WERI-Rb-1 (cell line): ENCODE data around the gene PLPPR3.
"Not testable (repeated sequence)": the region's sequence is repeated elsewhere in the genome, so short reads cannot be mapped to it uniquely, and the experiment has no call there.

Source experiments
- DNase-seq: peaks from one replicate; pipeline ENCODE4 v3.0.0-alpha.2; 2020
- H3K27ac ChIP-seq: fragments of 250-450 bp; sonication (Bioruptor Pico); 2 replicates; pipeline ENCODE4 v1.5.1; 2020; ENCODE audit warnings: mild to moderate bottlenecking, moderate library complexity
- H3K27me3 ChIP-seq: fragments of 250-450 bp; sonication (Bioruptor Pico); 2 replicates; pipeline ENCODE4 v1.5.1; 2021; ENCODE audit warnings: mild to moderate bottlenecking, low read depth, moderate library complexity; ENCODE audit not compliant: insufficient read depth, severe bottlenecking
- H3K36me3 ChIP-seq: fragments of 250-450 bp; sonication (Bioruptor Pico); 2 replicates; pipeline ENCODE4 v1.5.1; 2020; ENCODE audit warnings: mild to moderate bottlenecking, moderate library complexity
- H3K4me3 ChIP-seq: 2 replicates; pipeline ENCODE4 v1.5.1; 2011; ENCODE audit warnings: low read depth, mild to moderate bottlenecking, control low read depth, low read length
- H3K9me3 ChIP-seq: fragments of 250-450 bp; sonication (Bioruptor Pico); 2 replicates; pipeline ENCODE4 v1.5.1; 2021; ENCODE audit warnings: mild to moderate bottlenecking, moderate library complexity; ENCODE audit not compliant: severe bottlenecking
- CTCF ChIP-seq: IDR thresholded peaks from 2 replicates; pipeline ENCODE4 v1.5.1; 2011; ENCODE audit warnings: low read depth, mild to moderate bottlenecking, control low read depth, inconsistent platforms, low read length

The PLPPR3 gene

GRCh38 chr19:850979-851335 is 29.2 kb upstream of the PLPPR3 start:
- H3K4me3 ChIP-seq, result no peak overlapping the region
- no peak for DNase-seq
- no peaks in the 10 kb centered on the region for H3K9me3 ChIP-seq
- H3K36me3 ChIP-seq, result no peaks in the 10 kb centered on the region
- peak overlapping the region; percentile 39; the same call in 1 of the 2 replicates for H3K27ac ChIP-seq
- no peak for TF ChIP-seq CTCF
- no peaks in the 10 kb centered on the region for H3K27me3 ChIP-seq

- Histone ChIP-seq H3K27me3 (no peaks in the 10 kb centered on the region), H3K27ac (peak overlapping the region; percentile 39; the same call in 1 of the 2 replicates), H3K4me3 (peak overlapping the region; percentile 5; the same call in 1 of the 2 replicates)
Measured at GRCh38 chr19:850221-850978, 28.6 kb upstream of the PLPPR3 start.

GRCh38 chr19:849195-849594 is 27.4 kb upstream of the PLPPR3 start:
- H3K36me3 ChIP-seq, H3K27me3 ChIP-seq: not testable (repeated sequence)

More at GRCh38 chr19:850221-850978, 28.6 kb upstream of the PLPPR3 start:
- no peaks in the 10 kb centered on the region for H3K9me3 ChIP-seq
- DNase-seq, result peak; percentile 78
- H3K36me3 ChIP-seq, result no peaks in the 10 kb centered on the region
- no peak for TF ChIP-seq CTCF

DNA sequence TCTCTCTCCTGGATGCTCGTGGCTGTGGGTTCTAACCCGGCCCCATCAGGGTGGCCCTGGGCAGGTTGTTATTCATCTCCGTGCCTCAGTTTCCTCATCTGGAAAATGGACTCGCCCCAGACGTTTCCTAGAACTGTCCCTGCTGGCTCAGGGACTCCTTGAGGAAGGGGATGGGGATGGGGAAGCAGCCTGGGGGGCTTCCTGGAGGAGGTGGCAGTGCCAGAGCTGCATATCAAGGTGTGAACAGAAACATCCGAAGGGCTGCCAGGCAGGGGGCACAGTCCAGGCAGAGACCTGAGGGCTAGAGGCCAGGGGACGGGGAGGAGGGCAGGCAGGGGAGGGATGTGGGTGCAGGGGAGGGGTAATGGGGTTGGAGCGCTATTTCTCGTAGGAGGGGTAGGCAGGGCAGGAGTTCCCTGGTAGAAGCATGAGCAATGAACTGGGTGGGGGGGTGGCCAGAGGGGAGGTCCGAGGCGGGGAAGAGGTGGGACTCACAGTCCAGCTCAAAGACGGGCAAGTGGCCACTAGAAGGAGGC is 26.7 kb upstream of the PLPPR3 start:
- H3K27ac ChIP-seq, result no peak overlapping the region
- no peaks in the 10 kb centered on the region for H3K9me3 ChIP-seq
- H3K4me3 ChIP-seq, result no peak overlapping the region
- H3K27me3 ChIP-seq, result no peaks in the 10 kb centered on the region
- no peaks in the 10 kb centered on the region for H3K36me3 ChIP-seq
- TF ChIP-seq CTCF, result no peak
- no peak for DNase-seq

More at GRCh38 chr19:849195-849594, 27.4 kb upstream of the PLPPR3 start:
- not testable (repeated sequence) for H3K27ac ChIP-seq, H3K4me3 ChIP-seq, H3K9me3 ChIP-seq, DNase-seq

DNA sequence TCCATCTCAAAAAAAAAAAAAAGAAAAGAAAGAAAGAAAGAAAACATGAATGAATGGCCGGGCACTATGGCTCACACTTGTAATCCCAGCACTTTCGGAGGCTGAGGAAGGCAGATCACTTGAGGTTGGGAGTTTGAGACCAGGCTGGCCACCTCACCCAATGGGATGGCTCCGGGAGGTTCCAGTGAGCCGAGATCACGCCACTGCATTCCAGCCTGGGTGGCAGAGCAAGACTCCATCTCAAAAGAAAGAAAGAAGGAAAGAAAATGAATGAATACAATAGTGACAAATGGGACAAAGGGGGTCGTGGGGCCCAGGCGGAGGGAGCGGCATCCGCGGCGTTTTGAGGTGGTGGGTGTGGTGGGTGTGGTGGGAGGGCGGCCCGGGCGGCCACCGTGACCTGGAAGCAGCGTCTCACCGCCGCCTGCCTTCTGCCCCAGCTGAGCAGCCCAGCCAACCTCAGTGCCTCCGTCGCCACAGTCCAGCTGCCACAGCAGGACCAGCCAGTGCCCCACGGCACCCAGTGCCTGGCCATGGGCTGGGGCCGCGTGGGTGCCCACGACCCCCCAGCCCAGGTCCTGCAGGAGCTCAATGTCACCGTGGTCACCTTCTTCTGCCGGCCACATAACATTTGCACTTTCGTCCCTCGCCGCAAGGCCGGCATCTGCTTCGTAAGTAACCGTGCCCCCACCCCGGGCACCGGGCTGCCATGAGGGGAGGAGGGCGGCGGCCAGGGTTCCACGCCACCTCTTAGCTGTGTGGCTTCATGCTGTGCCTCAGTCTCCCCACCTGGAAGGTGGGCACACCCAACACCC is 24.2 kb upstream of the PLPPR3 start:
- H3K9me3 ChIP-seq, result no peaks in the 10 kb centered on the region
- no peak overlapping the region for H3K27ac ChIP-seq
- H3K27me3 ChIP-seq, result no peaks in the 10 kb centered on the region
- DNase-seq, result no peak
- no peak for TF ChIP-seq CTCF
- no peak overlapping the region for H3K4me3 ChIP-seq
- no peaks in the 10 kb centered on the region for H3K36me3 ChIP-seq

DNA sequence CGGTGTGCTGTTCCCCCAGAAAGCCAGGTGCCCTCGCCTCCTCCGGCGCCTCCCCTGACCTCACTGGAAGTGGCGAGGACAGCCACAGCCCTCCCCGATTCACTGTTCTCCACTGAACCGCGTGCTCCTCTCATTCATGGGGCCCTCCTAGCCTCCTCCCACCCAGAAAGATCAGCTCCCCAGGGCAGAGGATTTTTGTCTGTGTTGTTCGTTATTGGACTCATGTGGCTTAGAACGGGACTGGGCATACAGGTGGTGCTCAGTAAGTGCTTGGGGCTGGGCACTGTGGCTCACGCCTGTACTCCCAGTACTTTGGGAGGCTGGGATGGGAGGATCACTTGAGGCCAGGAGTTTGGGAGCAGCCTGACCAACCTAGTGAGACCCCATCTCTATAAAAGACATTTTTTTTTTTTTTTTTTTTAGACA is 22.8 kb upstream of the PLPPR3 start:
- no peak for DNase-seq
- H3K9me3 ChIP-seq, result no peaks in the 10 kb centered on the region
- no peak overlapping the region for H3K4me3 ChIP-seq
- no peak for TF ChIP-seq CTCF
- no peak overlapping the region for H3K27ac ChIP-seq
- no peaks in the 10 kb centered on the region for H3K27me3 ChIP-seq
- no peaks in the 10 kb centered on the region for H3K36me3 ChIP-seq
